ENCODE data around the gene IZUMO2.

- TF ChIP-seq CTCF (IDR thresholded peaks at IDR 0.05), result no peak
- no peak for TF ChIP-seq POLR2A (IDR thresholded peaks at IDR 0.05)
Measured at GRCh38 chr19:50202386-50202785, 39.3 kb upstream of the IZUMO2 start.
